HG03575 (cell line): ENCODE data around the gene UBQLN2.

Experiments
- ATAC-seq: cut with Tn5 transposase; IDR thresholded peaks from one replicate; pipeline ENCODE4 v1.9.1; 2021; ENCODE audit not compliant: unreplicated experiment, insufficient number of reproducible peaks, low FRiP score; ENCODE audit errors: extremely low read depth

Gene UBQLN2

DNA sequence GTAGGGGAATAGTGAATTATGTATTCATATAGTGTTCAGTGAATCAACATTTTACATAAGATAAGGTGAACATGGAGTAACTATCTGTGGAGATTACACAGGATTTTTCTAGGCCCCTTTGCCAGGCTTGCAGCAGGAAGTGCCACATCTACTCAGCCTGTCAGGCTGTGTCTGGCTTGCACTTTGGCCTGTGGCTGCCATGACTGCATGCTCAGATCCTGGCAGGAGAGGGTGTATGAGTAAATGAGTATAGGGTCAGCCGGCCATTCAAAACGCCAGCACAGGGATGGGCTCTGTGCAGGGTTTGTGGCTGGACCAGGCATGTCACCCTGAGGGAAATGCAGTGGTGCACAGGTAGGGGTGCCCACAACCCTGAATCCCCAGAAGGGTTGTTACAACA lies 51.9 kb downstream of the UBQLN2 start:
- no peak for ATAC-seq
